Left lung (tissue), 10 donors: ENCODE measurements around the gene HILPDA. TPM values are rescaled to one million over a fixed set of nuclear protein-coding genes. Genes with fewer than 3 reads are reported as not detected.
A peak's percentile ranks its signal among the peaks of the same experiment; 100 is the strongest.
"Not testable (repeated sequence)": the region's sequence is repeated elsewhere in the genome, so short reads cannot be mapped to it uniquely, and the experiment has no call there.

ENCODE experiments used
- ATAC-seq: fragments of 200-7000 bp; cut with Tn5 transposase; one replicate; pipeline ENCODE4 v1.9.1; 2020; ENCODE audit warnings: moderate library complexity
- DNase-seq, 4 donors: peaks; one replicate each; pipeline ENCODE4 v3.0.0-alpha.2; 2013 to 2020
- H3K27ac ChIP-seq, 2 donors: fragments of 200-600 bp; sonication (generic) in 1 of 2; one replicate each; pipeline versions ENCODE4 v1.5.0 to v1.8.0; 2020 to 2021
- H3K27me3 ChIP-seq, 2 donors: fragments of 200-600 bp; sonication (generic) in 1 of 2; one replicate each; pipeline versions ENCODE4 v1.5.0 to v1.8.0; 2020 to 2021
- H3K36me3 ChIP-seq, 2 donors: fragments of 200-600 bp; sonication (generic) in 1 of 2; one replicate each; pipeline versions ENCODE4 v1.5.0 to v1.8.0; 2020 to 2021
- H3K4me1 ChIP-seq, 2 donors: fragments of 200-600 bp; one replicate each; pipeline ENCODE4 v1.8.0; 2021
- H3K4me3 ChIP-seq, 2 donors: fragments of 200-600 bp; sonication (generic) in 1 of 2; one replicate each; pipeline versions ENCODE4 v1.5.0 to v1.8.0; 2020 to 2021; ENCODE audit warnings: mild to moderate bottlenecking in 1 of 2
- H3K9me3 ChIP-seq, 2 donors: fragments of 200-600 bp; sonication (generic) in 1 of 2; one replicate each; pipeline versions ENCODE4 v1.5.0 to v1.8.0; 2020 to 2021
- intact Hi-C, 2 donors: fragments of 100-400 bp; cut with DNase I; formaldehyde crosslinking; loops; one replicate each; pipeline versions ENCODE4 v1.11.2 to v1.14.2; 2022
- polyA plus RNA-seq, 6 donors: library from polyadenylated mRNA; unstranded; fragments of 120-200 nt; gene quantifications; one replicate each; pipeline ENCODE4 v1.2.1, GENCODE V29; 2013; ENCODE audit not compliant: insufficient read length in 6 of 6
- total RNA-seq, 2 donors: library from RNA; stranded (reverse); fragmentation: NEBNext Ultra II Directional; extraction: Animal tissue kit (Norgen Biotek cat#: 25700); gene quantifications; one replicate each; pipeline ENCODE4 v1.2.1, GENCODE V29; 2021
- TF ChIP-seq, protein P1 (sequence below), 2 donors: fragments of 200-600 bp; sonication (generic) in 1 of 2; IDR thresholded peaks; one replicate each; pipeline versions ENCODE4 v1.5.0 to v1.8.0; 2021; ENCODE audit warnings: antibody characterized with exemption in 2 of 2
- donor health status: DM: no; HTN: yes; CAD: no.
- donor health status: DM: no; HTN: no; CAD: no.

HILPDA gene
- total and polyA plus RNA-seq, 8 donors, result 10.2 to 39.1 (median 33.3) TPM

DNA sequence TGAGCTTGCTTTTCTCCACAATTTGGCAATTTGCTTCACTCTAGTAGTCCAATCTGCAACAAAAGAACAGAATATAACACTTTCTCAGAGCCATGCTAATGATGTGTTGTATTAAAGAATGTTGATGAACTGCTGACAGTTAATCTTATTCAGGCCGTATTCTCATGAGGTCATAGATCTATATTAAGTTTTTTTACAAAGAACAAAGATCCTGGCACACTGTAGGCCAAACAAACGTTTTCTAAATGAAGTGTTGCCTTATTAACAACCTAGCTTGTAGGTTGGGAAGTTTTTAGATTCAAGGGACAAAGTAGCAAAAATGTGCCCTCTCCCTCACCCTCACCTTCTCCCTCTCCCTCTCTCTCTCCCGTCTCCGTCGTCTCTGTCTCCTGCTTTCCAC, 6.8 kb downstream of the HILPDA start:
- Histone ChIP-seq H3K27ac (peak overlapping the region in 1 of 2 donors; percentile 58), H3K36me3 (peaks cover 0 to 4% of the 10 kb centered on the region in 2 donors), H3K4me3 (no peak overlapping the region), H3K27me3 (no peaks in the 10 kb centered on the region), H3K4me1 (peaks cover 3 to 22% of the 10 kb centered on the region in 2 donors), H3K9me3 (no peaks in the 10 kb centered on the region)
- DNase-seq (peak in 2 of 4 donors; percentile 81 to 85), ATAC-seq (no peak)
- TF ChIP-seq, protein P1, sequence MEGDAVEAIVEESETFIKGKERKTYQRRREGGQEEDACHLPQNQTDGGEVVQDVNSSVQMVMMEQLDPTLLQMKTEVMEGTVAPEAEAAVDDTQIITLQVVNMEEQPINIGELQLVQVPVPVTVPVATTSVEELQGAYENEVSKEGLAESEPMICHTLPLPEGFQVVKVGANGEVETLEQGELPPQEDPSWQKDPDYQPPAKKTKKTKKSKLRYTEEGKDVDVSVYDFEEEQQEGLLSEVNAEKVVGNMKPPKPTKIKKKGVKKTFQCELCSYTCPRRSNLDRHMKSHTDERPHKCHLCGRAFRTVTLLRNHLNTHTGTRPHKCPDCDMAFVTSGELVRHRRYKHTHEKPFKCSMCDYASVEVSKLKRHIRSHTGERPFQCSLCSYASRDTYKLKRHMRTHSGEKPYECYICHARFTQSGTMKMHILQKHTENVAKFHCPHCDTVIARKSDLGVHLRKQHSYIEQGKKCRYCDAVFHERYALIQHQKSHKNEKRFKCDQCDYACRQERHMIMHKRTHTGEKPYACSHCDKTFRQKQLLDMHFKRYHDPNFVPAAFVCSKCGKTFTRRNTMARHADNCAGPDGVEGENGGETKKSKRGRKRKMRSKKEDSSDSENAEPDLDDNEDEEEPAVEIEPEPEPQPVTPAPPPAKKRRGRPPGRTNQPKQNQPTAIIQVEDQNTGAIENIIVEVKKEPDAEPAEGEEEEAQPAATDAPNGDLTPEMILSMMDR (IDR thresholded peaks at IDR 0.05), result no peak
- intact Hi-C loops, result loop anchor here in 1 of 2 donors (5.0 kb wide), 1 partner anchor 35 kb away; no protein-coding TSS in a partner anchor

DNA sequence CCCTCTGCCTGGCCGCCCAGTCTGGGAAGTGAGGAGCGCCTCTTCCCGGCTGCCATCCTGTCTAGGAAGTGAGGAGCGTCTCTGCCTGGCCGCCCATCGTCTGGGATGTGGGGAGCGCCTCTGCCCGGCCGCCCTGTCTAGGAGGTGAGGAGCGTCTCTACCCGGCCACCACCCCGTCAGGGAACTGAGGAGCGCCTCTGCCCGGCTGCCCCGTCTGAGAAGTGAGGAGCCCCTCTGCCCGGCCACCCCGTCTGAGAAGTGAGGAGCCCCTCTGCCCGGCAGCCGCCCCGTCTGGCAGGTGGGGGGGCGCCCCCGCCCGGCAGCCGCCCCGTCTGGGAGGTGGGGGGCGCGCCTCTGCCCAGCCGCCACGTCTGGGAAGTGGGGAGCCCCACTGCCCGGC, 7.7 kb downstream of the HILPDA start:
- DNase-seq, result peak in 1 of 4 donors; percentile 72
- ATAC-seq, result not testable (repeated sequence)

DNA sequence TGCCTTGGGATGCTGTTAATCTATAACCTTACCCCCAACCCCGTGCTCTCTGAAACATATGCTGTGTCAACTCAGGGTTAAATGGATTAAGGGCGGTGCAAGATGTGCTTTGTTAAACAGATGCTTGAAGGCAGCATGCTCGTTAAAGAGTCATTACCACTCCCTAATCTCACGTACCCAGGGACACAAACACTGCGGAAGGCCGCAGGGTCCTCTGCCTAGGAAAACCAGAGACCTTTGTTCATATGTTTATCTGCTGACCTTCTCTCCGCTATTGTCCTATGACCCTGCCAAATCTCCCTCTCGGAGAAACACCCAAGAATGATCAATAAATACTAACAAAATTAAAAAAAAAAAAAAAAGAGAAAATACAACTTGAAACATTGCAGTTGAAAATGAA, 8.3 kb downstream of the HILPDA start:
- H3K9me3 ChIP-seq, H3K4me3 ChIP-seq, H3K27ac ChIP-seq, ATAC-seq, DNase-seq, H3K4me1 ChIP-seq, H3K36me3 ChIP-seq, H3K27me3 ChIP-seq: not testable (repeated sequence)
- intact Hi-C loops, result loop anchor here in 1 of 2 donors (5.0 kb wide), 1 partner anchor 37 kb away; no protein-coding TSS in a partner anchor

More for the DNA sequence above, 7.7 kb downstream of the HILPDA start:
- not testable (repeated sequence) for H3K4me3 ChIP-seq, H3K36me3 ChIP-seq, H3K9me3 ChIP-seq, H3K27ac ChIP-seq, H3K27me3 ChIP-seq
- intact Hi-C loops, result loop anchor here in 1 of 2 donors (5.0 kb wide), 1 partner anchor 36 kb away; no protein-coding TSS in a partner anchor
- H3K4me1 ChIP-seq, result peaks cover 3 to 13% of the 10 kb centered on the region in 2 donors

DNA sequence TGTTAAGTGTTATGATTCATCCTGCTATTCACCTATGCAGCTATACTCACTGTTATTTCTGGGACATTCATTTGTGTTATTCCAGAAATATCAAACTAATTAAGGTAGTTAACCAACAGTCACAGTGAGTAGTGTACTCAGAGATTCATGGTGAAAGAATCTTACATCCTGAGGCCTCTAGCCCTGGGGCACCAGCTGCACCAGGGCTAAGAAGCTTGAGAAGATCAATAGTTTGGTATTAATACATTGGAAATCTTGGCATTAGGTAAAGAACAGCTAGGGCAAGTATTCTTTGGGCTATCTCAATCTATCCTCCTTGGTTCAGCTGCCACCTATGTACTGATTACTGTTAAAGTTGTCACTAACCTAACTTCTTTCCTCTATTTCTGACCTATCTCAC, 11.2 kb downstream of the HILPDA start:
- intact Hi-C loops, result not testable (repeated sequence)

DNA sequence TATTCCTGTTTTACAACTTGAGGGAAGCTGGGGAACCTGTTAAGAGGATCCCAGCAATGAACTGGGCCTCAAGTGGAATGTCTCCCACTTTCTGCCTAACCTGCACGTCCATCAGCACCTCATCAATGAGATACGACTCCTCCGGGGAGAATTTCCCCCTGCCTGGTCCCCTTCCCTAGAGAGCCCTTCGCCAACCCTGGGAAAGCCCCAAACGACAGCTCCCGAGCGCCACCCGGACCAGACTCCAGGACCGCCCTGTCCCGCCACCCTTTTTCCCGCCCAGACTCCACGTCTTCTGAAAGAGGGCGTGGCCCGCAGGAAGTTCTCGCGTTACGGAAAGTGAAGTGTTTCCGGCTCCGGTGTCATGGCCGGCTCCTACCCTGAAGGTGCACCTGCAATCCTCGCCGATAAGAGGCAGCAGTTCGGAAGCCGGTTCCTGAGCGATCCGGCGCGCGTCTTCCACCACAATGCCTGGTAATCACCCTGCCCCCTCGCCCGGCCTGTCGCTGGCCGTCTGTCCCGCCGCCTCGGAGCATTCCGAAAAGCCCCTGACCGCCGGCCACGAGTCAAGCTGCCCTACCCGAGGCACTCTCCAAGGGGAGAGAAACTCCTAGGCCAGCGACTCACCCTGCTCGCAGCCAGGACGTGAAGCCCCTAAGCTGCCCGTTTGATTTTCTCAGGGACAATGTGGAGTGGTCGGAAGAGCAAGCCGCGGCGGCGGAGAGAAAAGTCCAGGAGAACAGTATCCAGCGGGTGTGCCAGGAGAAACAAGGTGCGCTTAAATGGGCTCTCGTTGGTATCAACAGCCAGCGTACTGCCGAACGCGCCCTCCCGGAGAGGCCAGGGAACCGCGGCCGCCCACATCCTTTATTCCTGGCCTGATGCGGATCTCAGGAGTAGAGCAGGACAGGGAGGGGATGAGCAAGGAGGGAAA, 21.0 kb downstream of the HILPDA start, which contains the start of gene METTL2B:
Gene METTL2B, plus strand, starts transcription at position 347 of the 934 bp plus-strand sequence. Its CDS starts 18 bp downstream, at position 365.
- H3K9me3 ChIP-seq, H3K27me3 ChIP-seq, intact Hi-C loops: not testable (repeated sequence)
- peak; percentile 97 for ATAC-seq
- H3K4me3 ChIP-seq, result peak within 1 kb of the TSS; percentile 65 to 75
- peak within 1 kb of the TSS; percentile 80 to 82 for H3K27ac ChIP-seq
- TF ChIP-seq, protein P1 (IDR thresholded peaks at IDR 0.05), result peak; percentile 15 to 52
- H3K36me3 ChIP-seq, result peaks cover 0 to 26% of the 10 kb centered on the region in 2 donors
- peak; percentile 84 to 95 (median 93) for DNase-seq
- peaks cover 6 to 19% of the 10 kb centered on the region in 2 donors for H3K4me1 ChIP-seq

More for the DNA sequence above, 11.2 kb downstream of the HILPDA start:
- H3K4me3 ChIP-seq, DNase-seq, ATAC-seq, H3K36me3 ChIP-seq, H3K9me3 ChIP-seq, H3K27me3 ChIP-seq, H3K27ac ChIP-seq, H3K4me1 ChIP-seq: not testable (repeated sequence)

DNA sequence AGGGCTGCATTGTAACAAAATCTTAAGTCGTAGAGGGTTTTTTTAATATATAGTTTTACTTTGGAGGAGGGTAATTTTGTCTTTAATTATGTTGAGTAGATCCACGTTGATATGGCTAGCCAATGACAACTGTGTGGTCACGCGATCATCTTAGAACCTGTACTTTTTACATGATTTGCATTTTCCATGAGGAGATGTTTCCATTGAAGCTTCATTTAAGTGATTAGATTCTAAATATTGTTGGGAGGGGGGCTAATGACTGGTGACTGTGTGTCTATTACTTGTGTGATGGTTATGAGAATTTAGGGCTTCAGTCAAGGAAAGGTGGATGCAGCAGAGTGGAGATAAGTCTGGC, 21.6 kb downstream of the HILPDA start:
- DNase-seq, result not testable (repeated sequence)
- peak overlapping the region in 1 of 2 donors; percentile 80 for H3K27ac ChIP-seq
- H3K4me3 ChIP-seq, result peak overlapping the region; percentile 65 to 75

DNA sequence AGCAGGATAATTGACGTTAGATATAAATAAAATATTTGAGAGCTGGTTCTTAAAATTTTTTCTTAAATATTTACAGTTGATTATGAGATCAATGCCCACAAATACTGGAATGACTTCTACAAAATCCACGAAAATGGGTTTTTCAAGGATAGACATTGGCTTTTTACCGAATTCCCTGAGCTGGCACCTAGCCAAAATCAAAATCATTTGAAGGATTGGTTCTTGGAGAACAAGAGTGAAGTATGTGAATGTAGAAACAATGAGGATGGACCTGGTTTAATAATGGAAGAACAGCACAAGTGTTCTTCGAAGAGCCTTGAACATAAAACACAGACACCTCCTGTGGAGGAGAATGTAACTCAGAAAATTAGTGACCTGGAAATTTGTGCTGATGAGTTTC, 23.4 kb downstream of the HILPDA start:
- H3K4me3 ChIP-seq, intact Hi-C loops, DNase-seq, ATAC-seq, H3K27ac ChIP-seq, H3K9me3 ChIP-seq, H3K27me3 ChIP-seq: not testable (repeated sequence)
- Histone ChIP-seq H3K4me1 (peaks cover 6 to 19% of the 10 kb centered on the region in 2 donors), H3K36me3 (peaks cover 0 to 47% of the 10 kb centered on the region in 2 donors)

More for the DNA sequence above, 21.6 kb downstream of the HILPDA start:
- Histone ChIP-seq H3K36me3 (peaks cover 0 to 33% of the 10 kb centered on the region in 2 donors), H3K4me1 (peaks cover 6 to 19% of the 10 kb centered on the region in 2 donors)
- intact Hi-C loops, ATAC-seq, H3K27me3 ChIP-seq, H3K9me3 ChIP-seq: not testable (repeated sequence)

DNA sequence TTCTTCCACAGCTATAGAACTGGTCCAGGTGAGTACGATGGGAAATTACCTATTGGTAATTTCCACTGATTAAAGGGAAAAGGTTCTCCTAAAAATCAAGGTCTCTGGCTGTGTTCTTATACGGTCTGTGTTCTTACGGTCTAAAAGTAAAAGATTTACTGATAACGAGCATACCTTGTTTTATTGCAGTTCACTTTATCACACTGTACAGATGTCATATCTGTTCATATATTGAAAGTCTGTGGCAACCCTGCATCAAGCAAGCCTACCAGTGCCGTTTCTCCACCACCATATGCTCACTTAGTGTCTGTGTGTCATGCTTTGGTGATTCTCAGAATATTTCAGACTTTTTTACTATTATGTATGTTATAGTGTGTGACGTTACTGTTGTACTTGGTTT, 32.5 kb downstream of the HILPDA start:
- H3K9me3 ChIP-seq, H3K4me3 ChIP-seq, DNase-seq, ATAC-seq, H3K27ac ChIP-seq, H3K27me3 ChIP-seq, H3K4me1 ChIP-seq, intact Hi-C loops: not testable (repeated sequence)
- peaks cover 0 to 58% of the 10 kb centered on the region in 2 donors for H3K36me3 ChIP-seq
